Spleen (tissue), 3 donors: ENCODE measurements around the gene RYR1.
A peak's percentile ranks its signal among the peaks of the same experiment; 100 is the strongest.

Experiments used
- POLR2A ChIP-seq, 3 donors: fragments of 450-650 bp; IDR thresholded peaks; one replicate each; pipeline ENCODE4 v1.5.1; 2017; ENCODE audit warnings: antibody characterized with exemption in 3 of 3, mild to moderate bottlenecking in 1 of 3
- POLR2AphosphoS5 ChIP-seq, 3 donors: sonication (generic); formaldehyde crosslinking; IDR thresholded peaks; one replicate each; pipeline ENCODE4 v1.5.1; 2017; ENCODE audit warnings: antibody characterized with exemption in 3 of 3

DNA sequence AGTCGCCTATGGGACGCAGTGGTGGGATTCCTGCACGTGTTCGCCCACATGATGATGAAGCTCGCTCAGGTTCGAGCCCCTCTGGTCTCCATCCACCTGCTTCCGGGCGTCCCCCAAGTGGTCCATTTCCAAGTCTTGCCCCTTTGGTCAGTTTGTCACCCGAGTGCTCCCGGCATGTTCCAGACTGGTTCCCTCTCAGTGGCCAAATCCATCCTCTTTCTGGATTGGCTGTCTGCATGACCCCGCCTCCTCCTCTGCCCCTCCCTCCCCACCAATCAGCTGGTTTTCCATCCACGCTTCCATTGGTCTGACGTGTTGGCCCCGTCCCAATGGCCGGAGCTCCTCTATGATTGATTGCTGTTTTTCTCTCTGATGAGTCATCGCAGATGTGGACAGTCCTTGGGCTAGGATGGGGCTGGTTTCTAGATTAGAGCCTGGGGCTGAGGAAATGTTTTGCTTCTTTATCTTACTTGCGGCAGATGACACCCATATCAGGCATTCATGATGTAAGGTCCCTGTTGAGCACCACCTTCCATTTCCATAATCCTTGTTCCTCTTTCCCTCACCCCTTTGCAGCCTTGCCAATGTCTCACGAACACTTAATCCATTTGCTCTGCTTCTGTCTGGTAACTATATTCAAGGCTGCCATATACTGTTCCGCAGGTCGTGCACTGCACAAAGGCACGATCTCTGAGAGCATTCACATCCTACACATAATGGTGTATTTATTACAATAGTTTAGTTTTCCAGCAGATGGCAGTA is 110.5 kb downstream of the RYR1 start:
- TF ChIP-seq POLR2A (IDR thresholded peaks at IDR 0.05) (no peak), POLR2AphosphoS5 (IDR thresholded peaks at IDR 0.05) (peak in 1 of 3 donors; percentile 37)
